AG08395 (cell line): ENCODE measurements around the gene ALDH1L1.

ENCODE experiments used
- DNase-seq: peaks from one replicate; pipeline ENCODE4 v3.0.0; 2012; ENCODE audit warnings: mixed read lengths, low spot score

The ALDH1L1 gene

DNA sequence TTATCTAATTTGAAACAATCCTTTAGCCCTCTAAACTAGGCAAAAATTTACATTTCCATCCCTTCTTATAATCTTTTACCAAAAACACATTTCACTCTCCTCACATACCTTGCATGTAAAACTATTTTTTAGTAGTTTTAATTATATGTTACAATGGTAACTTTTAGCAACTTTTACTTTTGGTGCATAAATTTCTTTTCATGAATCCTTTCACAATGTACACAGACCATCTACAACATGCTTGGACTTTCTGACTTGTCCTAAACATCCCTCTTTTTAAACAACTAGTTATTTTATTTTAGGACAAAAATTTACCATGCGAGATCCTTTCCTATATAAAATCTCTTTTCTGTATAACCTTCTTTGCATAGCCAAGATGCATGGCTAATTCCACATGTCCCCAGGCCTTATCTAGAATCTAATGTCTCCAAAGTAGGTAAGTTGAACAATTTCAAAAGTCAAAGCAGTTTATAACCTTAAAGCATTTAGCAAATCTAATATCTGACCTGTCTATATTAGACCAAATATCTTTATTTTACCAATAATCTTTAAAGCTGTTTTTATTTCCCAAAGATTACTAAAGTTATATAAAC is 14.4 kb upstream of the ALDH1L1 start:
- DNase-seq = no peak

DNA sequence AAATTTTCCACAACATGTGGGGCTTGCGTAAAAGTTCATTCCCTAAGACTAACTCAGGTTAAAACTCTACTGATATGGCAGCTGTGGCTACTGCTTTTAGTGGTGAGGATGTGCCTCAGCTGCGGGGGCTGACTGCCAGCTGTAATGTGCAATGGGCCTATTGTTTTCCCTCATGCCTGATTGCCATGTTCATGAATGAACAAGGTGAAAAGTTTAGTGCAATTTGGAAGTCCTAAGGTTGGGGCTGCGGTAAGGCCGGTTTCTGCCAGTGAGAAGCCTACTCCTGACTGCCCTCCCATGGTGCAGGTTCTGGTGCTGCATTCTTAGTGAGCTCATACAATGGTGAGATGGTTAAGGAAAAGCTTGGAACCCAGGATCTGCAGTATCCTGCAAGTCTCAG is 10.9 kb upstream of the ALDH1L1 start:
- no peak for DNase-seq

DNA sequence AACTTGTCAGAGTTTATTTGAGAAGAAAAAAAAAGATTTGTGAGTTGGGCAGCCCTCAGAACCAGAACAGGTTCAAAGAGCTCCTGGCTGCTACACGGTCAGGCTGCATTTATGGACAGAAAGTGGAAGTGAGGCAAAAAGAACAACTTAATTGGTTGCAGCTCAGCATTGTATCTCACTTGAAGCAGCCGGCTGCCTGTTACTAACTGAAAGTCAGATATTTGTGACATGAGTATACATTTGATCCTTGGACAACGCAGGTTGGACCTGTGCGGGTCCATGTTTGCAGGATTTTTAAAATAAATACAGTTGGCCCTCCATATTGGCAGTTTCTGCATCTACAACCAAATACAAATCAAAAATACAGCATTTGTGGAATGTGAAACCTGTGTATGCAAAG is 7.5 kb upstream of the ALDH1L1 start:
- DNase-seq = no peak

DNA sequence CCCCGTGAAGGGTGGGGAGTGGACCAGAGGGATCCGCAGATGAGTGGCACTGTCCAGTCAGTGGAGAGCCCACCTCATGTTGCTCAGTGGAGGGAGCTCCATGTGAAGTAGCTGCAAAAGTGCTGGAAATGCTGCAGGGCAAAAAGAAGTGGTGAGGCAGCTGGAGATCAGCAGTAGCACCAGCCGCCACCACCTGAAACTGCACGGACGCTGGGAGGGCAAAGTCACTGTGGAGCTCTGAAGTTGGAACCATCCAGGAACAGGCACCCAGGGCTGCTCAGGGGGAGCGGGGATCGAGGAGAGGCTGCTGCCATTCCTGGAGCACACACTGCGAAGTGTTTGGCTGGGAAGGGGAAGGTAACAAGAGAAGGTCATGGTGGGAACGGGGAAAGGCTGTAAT is 6.4 kb upstream of the ALDH1L1 start:
- DNase-seq = no peak

DNA sequence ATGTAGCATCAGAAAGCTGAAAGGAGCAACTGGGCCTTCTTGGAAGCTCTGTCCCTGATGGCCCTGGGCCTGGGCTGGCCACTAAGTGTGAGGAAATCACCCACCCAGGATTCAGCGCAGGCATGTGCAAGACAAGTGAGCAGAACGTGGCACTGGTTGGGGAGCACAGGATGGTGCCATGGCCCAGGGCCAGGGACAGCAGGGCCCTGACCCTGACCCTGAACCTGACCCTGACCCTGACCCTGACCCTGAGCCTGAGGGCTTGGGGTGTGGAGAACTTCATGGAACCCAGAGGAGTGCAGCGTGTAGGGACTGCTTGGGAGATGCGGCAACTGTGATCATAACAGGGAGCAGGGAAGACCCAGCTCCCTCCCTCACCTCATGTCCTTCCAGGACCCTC is 5.9 kb upstream of the ALDH1L1 start:
- DNase-seq = no peak

DNA sequence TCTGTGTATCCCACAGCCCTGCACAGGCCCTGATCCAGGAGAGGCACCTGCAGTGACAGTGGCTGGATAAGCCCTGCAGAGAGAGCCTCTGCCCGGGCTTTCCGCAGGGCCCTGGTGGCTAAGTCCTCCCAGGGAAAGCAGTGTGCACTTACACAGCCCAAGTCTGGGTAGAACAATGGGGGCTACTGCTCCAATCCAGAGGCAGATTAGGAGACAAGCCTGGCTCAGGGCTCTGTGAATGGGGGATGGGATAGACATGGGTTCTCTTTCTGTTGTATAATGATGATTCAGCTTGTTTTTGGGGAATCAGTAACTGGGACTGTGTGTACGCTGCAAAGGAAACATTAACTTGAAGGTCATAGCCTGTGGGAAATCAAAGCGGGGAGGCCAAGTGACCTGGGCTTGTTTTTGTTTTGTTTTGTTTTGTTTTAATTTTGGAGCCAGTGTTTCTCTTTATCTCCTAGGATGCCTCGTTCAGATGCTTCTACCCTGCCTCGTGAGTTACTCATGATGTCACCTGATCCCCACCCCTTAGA is 4.1 kb upstream of the ALDH1L1 start:
- no peak for DNase-seq

DNA sequence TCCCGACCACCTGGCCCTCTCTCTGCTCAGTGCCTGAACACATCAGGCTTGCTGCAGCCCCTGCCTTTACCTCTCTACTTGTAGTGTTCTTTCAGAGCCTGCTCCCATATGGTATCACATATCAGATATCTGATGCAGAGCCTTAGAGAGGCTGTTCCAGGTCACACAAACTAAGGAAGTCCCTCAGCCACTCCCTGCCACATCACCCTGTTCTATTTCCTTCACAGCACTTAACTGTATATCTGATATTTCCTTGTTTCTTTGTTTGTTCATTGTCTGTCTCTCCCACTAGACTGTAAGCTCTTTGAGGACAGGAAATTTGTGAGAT is 976 bp upstream of the ALDH1L1 start:
- DNase-seq = no peak

DNA sequence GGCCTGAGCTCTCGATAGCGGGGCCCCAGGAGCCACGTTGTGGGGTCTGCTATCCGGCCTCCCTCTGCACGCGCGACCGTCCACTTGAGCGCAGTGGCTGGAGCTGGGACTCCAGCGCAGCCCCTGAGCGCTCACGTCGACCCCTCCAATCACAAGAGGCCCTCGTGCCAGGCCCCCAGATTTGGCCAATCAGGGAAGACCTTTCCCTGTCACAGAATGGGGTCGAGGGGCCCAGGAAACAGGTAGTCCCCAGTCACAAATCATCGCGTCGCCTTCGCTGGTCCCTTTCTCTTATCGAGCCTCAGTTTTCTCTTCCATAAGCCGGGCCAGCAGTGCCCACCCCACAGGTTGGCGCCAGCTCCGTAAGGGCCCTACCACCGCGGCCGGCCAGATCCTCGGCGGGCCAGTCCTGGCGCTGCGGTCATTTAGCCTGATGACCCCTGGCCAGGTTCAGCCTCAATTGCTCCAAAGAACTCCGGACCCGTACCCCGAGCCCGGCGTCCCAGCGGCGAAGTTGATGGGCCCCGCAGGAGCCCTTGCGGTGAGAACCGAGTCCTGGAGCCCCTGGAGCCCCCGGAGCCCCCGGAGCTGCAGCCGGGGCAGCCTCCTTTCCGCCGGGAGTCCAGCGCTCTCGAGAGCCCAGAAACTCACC is 435 bp downstream of the ALDH1L1 start:
- no peak for DNase-seq

DNA sequence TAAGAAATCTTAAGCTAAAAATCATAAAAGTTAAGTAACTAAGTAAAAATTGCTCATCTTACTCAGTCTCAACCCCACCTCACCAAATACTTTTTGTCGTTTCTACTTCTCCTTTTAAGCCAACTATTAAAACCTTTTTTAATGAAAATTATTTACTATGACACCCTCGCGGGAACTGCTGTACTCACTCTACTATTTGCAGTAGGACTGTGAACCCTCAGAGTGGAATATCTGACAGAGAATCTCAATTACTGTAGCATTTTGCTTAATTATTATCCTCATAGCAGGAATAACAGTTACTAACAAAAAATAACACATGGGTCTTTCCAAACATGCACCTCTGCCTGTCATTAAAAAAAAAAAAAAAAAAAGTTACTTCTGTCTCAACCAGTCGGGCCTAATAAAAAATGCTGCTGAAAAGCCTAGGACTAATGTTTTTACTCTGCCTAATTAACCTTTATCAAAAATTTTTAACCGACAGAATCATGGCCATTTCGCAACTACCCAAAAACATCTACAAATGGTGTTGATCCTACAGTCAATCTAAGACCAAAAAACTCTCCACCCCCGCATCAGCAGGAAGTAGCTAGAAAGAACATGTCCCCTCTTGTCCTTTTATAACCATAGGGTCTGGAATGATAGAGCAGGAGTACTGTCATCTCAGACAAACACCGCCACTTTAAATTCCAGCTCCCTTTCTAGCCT is 10.2 kb downstream of the ALDH1L1 start:
- DNase-seq = no peak

DNA sequence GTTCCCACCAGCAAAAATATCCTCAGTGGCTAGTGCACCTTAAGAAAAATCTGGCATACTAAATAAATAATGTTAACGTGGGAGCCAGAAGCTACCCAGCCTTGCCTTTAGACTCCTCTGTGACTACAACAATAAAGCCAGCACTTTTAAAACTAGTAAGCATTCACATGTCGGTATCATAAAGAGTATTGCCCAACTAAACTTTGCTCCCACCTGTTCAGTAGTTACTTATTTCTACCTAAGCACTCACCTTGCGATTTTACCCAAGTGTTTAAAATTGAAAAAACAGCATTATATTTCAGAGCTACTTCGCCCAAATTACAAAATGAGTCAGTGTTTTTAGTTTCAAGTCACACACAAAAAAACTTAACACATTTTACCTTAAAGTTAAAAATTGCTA is 12.8 kb downstream of the ALDH1L1 start:
- DNase-seq = no peak

DNA sequence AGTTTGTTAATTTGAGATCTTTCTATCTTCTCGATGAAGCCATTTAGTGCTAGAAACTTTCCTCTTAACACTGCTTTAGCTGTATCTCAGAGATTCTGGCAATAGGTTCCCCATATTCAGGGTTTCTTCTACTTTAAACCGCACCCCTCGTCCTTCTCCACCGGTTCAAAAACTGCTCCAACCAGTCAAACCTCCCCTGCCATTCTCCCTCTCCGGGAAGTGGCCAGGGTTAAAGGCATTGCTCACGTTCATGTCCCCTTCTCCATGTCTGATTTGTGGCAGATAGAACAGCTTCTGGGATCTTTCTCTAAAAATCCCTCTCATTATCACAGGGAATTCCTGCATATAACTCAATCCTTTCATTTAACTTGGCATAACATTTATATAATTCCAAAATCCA is 14.4 kb downstream of the ALDH1L1 start:
- DNase-seq = no peak

DNA sequence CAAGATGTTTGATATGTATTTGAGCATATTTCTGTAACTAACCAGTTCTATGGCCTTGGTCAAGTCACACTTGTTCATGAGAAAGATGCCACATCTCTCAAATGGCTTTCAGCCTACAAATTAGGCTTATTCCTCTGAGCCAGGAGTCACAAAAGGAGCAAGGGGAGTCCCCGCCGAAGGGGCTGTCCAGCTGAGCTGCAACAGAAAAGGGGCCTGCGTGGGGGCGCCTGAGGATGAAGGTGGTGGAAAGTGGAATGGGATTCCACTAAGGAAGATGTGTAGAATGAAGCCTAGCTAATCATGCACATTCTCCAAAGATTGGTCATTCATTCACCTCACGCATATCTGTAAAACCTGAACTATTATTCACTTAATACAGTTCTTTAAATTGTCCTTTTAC is 19.1 kb downstream of the ALDH1L1 start:
- DNase-seq = no peak

DNA sequence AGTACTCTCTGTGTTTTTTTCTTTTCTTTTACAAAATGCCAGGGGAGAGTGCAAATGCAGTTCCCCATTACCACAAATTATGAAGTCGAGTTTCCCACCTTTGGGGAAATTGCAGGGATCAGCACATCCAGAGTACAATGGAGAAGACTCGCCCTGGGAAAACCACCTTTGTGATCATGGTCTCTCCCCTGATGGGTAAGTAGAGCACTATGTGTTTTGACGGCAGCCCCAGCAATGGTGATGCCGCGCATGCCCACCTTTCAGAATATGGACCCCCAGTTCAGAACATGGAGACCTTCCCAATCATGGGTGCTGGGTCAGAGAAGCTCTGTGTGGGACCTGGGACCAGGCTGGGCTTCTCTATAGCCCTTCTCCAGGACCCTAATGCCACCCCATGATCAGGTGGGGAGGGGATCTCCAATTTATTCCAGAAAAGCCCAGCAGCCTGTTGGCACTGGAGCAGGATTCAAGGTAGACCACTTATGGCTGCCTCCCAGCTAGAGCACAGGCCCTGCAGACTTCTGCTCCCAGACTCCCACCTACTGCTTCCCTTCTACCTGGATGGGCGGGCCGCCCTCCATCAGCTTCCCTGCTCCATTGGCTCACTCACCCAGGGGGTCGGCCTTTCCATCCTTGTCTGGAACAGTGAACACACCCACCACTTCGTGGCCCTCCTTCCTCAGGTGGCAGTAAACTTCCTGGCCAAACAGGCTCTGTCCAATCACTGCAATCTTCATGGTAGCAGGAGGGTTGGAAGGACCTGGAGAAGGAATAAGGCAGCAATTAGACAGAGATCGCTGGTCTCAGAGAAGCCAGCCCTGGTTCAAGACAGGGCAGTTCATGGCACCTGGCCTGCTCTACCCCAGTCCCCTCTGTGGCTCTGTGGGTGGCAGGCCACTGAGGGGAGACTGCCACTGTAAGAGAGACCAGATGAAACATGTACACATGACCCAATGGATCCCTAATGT is 19.9 kb downstream of the ALDH1L1 start:
- DNase-seq = no peak

DNA sequence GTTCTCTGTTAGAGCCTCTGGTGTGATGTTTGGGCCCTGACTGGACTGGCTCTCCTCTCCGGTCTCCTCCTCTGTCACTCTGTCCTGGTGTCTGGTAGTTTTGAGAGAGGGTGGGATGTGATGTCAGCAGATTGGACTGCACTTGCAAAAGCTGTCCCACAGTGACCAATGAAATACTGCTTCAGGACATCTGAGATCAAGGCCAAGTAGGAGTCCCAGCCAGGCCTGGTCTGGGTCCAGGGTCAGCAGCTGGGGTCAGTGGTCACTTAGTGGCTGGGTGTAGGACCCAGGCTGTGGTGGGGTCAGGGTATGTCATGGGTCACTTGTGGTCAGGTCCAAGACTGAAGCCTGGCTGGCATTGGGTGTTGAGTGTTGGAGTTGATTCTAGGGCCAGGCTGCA is 20.9 kb downstream of the ALDH1L1 start:
- no peak for DNase-seq

DNA sequence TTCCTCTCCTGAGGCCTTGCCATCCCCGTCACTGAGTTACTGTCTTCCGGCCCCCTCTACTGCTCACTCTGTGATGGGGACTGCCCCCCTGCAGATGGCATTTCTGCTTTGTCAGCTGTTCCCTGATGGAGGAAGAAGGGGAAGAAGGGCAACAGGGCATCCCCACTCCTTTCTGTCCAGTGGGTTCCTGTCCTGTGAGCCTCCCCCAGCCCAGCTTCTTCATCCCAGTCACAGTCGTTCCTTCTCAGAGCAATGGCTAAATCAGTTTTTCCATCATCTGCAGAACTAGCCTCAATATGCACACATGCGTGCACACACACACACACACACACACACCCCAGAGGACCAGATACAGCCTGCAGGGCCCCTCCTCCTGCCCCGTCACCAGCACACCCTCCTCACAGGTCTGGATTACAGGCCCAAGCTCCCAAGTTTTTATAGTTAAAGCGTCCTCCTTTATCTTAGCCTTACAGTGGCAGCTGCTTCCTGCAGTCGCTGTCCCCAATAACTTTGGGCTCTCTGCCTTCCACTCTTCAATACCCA is 21.4 kb downstream of the ALDH1L1 start:
- no peak for DNase-seq

DNA sequence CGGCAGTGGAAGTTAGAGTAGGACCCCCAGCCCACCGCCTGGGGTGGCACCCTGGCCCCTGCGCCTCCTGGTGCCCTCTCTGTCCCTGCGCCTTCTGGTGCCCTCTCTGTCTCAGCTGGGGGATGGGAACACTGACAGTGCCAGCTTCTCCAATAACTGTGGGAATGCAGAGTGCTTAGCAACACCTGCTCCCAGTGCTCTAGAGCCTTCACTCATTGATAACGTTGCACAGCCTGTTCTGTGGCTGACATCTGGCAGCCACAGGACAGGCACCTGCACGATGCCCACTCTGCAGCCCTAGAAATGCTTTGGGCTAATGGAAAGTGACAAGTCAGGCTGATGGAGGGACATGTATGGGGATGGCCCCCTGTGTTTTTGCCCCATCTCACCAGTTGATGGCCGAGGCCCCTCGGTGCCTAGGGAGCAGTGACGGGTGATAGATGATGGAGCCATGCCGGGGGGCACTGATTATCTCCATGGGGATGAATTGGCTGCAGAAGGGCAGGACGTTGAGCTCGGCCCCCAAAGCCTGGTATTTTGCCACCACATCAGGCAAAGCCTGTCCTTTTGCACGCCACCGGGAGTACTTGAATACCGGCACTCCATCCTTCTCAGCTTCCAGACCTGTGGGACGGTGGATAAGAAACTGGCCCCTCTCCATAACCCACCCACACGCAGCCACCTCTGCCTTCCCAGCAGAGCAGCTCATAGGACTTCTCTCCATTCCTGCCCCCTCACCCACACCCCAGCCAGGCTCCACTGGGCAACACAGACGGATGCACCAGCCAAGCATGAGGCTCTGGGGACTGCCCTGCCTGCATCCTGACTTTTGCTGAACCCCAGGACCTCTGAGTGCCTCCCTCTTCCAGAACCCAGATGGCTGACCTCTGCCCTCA is 22.1 kb downstream of the ALDH1L1 start:
- DNase-seq = no peak

DNA sequence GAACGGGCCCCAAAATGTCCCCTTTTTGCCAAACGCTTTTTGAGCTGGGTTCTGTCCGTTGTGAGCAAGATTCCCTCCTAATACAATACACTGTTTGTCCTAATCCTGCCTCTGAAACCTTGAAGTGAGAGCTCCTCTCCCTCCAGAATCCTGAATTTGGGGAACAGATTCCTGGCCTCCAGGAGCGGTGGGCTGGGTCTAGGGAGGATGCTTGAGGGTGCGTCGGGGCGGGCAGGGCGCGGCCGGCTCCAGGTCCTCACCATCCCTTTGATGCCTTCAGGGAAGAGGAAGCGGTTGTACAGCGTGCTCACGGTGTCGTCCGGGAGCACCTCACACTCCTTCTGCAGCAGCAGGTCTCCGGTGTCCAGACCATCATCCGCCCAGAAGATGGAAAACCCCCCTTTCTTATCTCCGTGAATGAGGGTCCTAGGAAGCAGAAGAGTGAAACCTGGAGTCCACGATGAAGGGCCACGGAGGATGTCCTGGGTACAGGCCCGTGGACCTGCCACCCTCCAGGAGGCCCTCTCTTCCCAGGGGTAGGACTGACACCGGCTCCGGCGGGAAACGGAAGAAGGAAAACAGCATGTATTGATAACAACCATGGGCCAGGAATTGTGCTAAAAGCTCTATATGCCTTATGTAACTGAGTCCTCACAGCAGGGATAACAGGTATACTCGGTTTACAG is 23.2 kb downstream of the ALDH1L1 start:
- no peak for DNase-seq

DNA sequence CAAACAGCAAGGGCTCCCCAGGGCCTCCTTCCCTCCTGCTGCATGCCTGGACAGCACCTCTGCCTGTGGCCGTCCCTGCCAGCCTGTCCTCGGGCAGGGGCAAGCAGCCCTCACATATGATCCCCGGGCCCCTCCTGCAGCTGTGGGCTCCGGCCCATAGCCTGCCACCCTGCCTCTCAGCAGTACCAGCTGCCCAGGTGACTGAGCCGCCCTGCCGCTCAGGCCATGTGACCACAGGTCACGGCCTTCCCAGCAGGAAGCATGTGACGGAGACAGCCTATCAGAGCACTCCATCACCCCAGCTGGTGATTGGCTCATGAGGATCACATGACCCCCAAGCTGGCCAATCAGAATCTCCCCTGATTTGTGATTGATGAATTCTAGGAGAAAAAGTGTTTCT is 23.9 kb downstream of the ALDH1L1 start:
- peak; percentile 13 for DNase-seq

DNA sequence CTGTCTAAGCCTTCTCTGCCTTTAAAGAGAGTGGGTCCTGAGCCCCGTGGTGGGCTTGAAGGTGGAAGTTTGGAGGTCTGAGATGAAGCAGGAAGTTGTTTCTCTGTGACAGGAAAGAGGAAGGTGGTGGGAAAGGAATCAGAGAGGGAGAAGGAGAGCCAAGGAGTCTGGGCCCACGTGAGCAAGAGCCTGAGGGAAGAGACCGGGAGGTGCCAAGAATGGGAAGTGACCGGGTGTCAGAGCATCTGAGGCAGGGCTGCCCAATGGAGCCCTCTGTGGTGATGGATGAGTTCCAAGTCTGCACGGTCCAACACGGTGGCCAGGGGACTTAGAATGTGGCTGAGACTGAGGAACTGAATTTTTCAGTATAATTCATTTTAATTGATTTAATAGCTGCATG is 24.6 kb downstream of the ALDH1L1 start:
- no peak for DNase-seq

DNA sequence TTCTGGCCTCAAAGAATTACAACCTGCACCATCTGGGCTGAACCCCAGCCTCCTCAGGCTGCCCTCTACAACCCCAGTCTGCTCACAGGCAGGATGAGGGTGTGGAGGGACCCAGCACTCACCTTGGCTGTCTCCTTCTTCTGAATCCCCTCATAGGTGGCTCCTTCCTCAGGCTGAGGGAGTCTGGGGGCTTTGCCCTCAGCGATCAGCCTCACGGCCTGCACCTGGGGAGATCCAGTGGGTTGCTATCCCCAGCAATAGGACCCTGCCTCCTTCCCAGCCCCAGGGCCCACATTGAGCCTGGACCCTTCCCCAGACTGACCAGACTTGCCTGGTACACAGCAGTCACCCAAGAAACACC is 25.1 kb downstream of the ALDH1L1 start:
- DNase-seq = no peak
